Ammon's horn (tissue), 1 donor: Measurements from ENCODE around the gene TMEM181.
"Not testable (repeated sequence)": the region's sequence is repeated elsewhere in the genome, so short reads cannot be mapped to it uniquely, and the experiment has no call there.

Source experiments
- DNase-seq: peaks from one replicate; pipeline ENCODE4 v3.0.0-alpha.2; 2016; ENCODE audit warnings: low spot score

TMEM181 gene

DNA sequence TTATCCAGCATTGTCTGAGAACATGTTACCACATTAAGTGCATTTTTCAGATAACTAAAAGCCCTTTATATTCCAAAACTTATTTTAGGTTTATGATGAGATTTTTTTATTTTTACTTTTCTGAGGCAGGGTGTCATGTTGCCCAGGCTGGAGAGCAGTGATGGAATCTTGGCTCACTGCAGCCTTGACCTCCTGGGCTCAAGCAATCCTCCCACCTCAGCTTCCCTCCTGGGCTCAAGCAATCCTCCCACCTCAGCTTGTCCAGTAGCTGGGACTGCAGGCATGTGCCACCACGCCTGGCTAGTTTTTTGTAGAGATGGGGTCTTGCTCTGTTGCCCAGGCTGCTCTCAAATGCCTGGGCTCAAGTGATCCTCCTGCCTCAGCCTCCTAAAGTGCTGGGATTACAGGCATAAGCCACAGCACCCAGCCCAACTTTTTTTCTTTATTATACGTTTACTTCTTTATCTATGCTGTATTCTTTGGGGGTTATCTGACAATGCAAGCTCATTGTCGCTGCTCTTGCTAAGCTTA, 78.5 kb downstream of the TMEM181 start:
- no peak for DNase-seq

DNA sequence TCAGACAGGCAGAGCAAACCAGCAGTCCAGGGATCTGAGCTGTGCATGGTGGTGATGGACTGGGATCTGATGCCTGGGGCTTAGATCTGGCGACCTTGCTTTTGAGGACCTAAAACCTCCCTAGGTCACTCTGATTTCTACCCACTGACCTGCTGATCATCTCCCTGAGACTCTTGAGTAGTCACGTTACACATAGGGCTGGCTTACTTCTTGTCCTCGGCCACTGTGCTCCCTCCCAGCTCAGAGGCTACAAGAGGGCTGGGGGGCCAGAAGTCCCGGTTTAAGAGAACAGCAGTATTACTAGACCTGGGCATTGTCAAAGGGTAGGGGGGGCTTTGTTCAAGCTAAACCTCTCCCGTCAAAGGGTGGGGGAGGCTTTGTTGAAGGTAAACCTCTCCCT, 79.2 kb downstream of the TMEM181 start:
- no peak for DNase-seq

DNA sequence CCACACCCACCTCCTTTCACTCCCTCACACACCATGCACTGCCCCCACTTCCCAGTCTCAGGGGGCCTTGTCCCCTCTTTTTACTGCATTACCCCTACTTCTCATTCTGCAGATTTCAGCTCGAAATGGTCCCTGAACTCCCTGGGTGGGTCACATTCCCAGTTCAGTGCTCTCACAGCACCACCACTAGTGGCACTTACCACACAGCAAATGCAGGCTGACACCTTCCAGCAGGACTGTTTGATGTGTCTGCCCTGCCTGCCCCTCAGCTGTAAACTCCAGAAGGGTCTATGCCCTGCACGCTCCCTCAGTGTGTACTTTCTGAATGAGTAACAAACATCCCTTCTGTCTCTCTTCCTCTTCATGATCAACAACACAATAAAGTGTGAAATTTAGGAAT, 80.6 kb downstream of the TMEM181 start:
- DNase-seq: no peak

DNA sequence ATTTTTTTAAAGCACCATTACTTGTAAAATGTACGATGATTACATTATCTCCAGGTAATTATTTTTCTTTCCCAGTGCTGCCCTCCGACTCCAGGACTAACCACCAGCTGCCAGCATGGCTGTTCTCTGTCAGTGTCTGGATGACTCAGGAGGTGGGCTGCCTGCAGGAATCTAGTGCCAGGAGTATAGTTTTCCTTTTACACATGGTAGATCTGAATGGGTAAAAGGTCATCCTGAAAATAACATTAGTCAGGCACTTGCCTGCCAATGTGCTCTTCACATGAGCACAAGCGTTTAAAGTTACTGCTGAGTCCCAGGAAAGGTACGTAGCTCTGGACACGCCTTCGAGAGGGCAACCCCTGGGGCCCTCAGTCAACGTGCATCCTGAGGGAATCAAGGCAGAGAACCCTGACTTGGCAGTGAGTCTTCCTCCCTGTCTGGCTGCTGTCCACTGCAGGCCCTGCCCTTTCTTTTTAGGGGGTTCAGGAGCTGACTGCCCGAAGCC, 82.3 kb downstream of the TMEM181 start:
- no peak for DNase-seq

DNA sequence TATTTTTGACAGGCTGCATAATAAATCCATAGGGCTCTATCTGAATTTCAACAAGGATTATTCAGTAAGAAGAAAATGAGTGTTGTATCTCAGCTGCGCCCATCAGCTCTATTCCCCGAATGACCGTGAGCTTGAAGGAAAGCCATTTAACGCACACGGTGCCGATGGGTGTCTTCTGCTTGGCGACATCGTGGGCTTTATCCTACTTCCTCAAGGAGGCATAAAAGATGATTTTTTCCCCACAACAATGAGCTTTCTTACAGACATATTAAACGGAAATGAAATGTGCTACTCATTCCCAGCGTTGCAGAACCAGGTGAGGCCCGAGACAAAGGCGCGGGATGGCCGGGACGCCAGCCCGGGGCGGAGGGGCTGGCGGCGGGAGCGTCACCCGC, 83.9 kb downstream of the TMEM181 start:
- no peak for DNase-seq

DNA sequence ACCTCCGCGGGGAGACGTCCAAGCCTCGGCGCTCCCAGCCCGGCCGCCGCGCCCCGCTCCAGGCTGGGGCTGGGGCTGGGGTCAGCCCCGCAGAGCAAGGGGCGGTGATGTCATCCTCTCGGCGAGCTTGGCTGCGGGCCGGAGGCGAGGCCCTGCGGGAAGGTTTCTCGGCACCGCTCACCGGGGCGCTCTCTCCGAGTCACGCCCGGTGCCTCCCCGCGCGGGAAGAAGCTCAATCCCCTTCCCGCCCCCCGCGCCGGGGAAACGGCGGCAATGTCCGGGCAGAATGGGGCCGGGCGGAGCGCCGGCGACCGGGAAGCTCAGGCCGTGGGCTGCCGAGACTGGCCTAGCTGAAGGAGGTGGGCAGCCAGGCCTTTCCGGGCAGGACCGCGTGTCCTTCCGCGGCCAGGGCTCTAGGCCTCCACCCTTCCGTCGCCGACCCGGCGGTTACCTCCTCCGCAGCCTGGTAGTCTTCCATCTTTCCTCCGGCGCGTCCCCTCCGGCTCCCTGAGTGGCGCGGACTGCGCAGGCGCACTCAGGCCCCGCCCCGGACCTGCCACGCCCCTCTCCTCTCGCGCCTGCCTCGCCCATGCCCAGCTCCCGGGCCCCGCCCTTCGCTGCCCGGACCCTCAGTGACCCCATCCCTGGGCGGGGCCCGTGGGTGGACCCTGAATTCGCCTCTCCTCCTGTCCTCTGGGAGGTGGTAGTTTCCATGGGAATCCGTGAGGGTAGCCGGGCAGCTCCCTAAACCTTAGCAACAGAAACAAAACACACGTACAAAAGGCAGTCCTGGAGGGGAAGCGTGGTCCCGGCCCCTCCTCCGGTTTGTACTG, 84.6 kb downstream of the TMEM181 start, which contains the start of gene DYNLT1:
TSS of gene DYNLT1 (minus strand) at position 513 of the 833 bp plus-strand sequence. CDS start at position 478, 35 bp downstream.
- DNase-seq: peak; percentile 93

DNA sequence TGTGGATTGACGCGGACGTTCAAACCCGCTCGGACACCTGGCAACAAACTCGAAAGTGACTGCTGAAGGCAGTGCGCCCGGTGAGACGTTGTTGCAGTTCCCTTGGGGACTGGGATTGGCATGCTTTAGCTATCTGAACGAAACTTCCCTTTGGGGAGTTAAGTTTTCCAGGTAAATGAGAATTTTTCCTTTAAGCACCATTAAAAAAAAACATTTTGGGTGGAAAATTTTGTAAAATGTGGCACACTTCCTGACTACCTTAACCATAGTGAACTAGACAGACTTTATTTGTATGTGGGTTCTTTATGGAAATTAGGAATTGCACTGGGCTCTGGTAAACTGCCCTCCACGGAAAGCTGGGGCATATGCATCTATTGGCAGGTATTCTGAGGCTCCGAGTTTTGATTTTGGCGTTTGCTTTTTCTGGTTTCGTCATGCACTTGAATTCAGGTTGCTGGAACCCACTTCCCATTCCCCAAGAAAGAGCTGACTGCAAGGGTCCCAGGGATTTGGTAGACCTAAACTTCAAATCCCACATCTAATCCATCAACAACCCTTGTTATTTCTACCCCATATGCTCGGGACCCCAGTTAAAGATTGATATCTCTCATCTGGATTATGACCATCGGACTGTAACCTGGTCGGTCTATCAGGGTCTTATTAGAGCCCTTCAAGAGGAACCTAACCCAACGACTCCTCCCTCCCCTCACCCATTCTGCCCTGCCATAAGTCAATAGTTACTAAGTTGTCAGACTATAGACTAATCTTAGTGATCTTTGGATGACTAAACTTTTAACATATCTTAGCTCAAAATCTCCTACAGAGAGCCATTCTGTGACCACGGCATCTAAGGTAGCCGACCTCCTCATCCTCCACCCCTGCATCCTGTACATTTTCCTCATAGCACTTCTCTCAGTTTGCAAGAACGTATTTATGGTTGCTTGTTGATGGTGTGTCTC, 85.5 kb downstream of the TMEM181 start:
- DNase-seq: no peak

DNA sequence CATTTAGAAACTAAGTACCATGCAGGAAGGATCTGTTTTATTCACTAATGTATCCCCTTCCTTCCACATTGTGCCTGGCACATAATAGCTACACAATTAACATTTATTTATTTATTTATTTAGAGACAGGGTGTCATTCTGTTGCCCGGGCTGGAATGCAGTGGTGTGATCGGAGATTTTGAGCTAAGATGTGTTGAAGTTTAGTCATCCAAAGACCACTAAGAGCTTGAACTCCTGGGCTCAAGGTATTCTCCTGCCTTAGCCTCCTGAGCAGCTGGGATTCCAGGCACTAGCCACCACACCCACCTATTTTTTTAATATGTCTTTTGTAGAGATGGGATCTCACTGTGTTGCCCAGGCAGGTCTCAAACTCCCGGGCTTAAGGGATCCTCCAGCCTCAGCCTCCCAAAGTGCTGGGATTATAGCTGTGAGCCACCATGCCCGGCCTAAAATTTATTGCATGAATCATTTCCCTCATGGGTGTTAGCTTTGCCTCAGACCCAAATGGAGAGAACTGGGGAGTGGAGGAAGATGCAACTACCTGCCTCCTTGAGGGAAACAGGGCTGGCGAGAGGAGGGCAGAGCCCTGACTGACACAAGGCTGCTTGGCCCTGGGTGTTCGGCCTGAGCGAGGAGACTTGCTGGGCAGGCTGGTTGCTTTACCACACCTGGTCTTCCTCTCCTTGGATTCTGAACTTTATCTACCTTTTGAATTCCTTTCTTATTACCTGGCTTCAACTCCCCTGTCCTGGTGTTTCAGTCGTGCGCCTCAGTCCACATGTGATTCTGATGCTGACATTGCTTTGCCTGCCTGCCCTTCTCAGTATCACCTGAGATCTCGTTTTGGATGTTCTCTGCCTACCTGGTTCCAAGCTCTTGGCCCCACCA, 86.4 kb downstream of the TMEM181 start:
- no peak for DNase-seq

DNA sequence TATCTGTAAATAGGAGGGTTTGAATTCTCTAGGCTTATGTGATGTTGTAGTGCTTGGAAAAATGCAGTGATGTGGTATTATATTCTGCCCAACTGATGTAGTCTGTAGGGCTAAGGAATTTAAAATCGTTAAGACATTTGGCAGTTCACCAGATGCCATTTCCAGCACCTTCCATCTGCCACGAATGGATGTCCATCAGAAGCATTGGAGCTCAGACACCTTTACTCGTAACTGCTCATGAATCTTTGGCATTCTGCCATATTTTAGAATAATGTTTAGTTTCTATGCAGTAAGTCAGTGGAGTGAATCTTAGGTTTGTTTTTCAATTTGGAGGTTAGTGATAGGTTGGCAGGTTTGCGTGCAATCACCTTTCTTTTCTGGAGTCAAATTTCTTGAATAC, 87.6 kb downstream of the TMEM181 start:
- no peak for DNase-seq

DNA sequence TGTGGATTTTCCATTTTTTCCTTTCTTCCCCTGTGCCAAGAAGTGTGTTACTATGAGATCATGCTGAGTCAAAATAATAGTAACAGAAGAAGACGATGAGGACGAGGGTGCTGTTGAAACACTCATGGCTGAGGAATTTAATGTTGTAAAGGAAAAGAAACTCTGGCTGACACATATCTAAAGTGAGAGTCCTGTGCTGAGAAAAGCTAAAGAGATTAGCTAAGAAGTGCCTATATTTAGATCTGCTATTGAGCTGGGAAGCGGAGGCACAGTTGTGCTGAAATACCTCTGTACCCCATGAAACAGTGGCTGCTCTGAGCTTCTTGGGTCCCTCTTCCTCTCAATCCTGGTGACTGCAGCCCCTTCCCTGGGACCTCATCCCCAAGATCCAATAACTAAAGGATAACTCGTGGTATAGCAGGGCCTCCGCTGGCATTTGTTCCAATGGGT, 88.8 kb downstream of the TMEM181 start:
- DNase-seq: no peak

DNA sequence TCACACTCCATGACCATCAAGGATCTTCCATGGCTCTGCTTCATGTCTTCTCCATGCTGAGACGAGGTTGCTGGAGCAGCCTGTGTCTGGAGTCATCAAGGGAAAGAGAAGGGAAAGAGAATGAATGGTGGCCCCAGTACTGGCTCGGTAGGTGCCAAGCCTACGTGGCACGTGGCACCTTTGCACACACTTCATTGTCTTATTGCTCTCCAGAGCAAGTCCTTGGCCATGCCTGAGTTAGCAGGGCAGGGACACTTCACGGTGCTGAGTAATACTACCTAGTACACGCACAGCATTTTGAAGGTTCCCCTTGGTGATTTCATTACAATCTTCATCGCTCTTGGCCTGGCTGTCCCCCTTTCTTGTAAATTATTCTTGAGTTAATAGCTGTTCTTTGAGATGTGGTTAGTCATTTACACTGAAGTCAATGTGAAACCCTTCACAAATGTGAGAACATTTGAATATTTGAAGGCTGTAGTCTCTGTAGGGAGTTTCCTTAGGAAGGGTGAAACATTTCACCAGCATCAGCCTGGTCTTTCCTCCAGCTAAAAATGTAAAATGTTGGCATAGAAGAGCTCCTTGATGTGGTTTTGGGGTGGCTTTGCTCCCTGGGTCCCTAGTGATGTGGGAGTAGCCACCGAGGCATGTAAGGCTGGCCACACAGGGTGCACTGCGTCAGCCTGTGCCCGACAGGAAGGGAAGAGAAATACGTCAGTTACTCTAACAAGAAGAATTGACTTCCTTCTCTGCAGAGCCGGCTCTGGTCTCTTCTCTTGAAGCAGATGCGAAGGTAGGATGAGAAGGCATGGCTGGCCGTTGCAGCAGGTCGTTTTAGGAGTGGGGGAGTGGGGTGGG, 89.6 kb downstream of the TMEM181 start, which contains the start of gene SYTL3:
TSS of gene SYTL3 (plus strand) at position 766 of the 855 bp plus-strand sequence. CDS start 13,215 bp downstream, outside the sequence.
- DNase-seq: peak; percentile 76

DNA sequence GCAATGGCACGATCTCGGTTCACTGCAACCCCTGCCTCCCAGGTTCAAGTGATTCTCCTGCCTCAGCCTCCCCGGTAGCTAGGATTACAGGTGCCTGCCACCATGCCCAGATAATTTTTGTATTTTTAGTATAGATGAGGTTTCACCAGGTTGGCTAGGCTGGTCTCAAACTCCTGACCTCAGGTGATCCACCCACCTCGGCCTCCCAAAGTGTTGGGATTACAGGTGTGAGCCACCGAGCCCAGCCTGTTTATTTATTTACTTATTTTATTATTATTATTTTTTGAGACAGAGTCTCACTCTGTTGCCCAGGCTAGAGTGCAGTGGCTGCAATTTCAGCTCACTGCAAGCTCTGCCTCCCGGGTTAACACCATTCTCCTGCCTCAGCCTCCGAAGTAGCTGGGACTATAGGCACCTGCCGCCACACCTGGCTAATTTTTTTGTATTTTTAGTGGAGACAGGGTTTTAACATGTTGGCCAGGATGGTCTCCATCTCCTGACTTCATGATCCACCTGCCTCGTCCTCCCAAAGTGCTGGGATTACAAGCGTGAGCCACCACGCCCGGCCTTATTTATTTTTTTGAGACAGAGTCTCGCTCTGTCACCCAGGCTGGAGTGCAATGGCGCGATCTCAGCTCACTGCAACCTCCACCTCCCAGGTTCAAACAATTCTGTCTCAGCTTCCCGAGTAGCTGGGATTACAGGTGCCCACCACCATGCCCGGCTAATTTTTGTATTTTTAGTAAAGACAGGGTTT, 92.3 kb downstream of the TMEM181 start:
- not testable (repeated sequence) for DNase-seq

DNA sequence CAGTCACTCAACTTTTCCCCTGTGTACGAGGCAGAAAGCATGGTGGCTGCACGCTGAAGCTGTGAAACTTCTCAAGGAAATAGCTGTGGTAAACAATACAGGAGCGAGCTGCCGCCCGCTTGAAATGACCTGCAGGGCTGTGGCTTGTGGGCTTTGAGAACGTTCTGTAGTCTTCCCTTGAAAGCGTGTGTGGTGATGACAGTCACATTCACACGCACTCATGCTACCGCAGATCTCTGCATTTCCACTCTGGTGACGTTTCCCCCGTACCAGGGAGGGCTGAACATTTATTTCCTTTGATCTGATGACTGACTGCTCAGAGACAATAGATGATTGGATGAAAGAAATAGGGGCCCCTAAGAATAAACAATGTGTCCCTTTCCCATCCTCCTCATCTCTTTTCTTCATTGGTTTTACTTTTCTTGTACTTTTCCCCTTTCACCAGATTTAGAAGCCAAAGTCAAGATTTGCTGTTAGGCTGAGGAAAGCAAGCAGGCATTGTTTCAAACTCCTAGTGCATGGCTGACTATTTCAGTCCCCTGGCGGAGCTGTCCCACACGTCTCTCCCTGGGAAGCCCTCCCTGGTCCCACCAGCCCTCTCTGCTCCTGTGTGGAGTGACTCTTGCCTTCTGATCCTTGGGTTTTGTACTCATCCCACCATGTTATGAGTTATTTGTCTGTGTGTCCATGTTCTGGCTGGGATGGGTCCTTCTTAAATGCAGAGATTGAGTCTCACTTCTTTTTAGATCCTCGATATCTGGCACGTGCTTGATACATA, 93.9 kb downstream of the TMEM181 start:
- no peak for DNase-seq

DNA sequence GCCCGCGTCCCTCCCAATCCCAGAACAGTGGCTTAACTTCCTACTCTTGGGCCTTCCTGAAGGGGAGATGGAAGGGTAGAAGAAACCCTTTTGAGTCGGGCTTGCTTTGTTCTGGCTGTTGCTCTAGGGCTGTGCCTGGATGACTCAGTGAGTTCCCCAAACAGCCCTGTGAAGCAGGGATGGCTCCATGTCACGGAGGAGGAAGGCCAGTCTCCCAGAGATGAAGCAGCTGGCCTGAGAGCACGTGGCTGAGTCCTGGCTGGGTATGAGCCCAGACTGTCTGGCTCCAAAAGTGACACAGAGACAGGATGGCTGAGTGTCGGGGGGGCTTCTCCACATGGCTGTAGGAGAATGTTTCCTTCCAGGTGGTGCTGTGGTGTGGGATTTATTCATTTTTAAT, 94.6 kb downstream of the TMEM181 start:
- DNase-seq: peak; percentile 87

DNA sequence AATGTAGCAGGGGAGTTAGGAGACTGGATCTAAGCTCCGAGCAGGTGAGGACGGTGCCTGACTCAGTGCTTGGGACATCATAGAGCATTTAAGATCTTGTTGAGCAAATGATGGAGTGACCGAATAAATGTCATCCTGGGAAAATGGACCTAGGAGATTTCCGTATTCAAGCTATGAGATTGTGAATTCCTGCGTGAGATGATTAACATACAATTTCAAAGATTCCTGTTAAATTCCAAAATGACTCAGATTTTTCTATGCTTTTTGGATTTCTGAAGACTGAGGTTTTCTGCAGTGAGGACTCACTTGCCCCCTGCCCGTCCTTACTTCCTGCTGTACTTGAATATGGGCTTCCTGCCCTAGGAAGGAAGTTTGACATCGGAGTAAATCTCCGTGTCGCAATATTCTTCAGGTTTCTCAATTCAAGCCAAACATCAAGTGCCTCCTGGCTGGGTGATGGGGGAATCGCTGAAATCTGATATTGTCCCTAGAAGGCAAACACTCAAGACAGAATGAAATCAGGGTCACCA, 95.1 kb downstream of the TMEM181 start:
- peak; percentile 55 for DNase-seq

DNA sequence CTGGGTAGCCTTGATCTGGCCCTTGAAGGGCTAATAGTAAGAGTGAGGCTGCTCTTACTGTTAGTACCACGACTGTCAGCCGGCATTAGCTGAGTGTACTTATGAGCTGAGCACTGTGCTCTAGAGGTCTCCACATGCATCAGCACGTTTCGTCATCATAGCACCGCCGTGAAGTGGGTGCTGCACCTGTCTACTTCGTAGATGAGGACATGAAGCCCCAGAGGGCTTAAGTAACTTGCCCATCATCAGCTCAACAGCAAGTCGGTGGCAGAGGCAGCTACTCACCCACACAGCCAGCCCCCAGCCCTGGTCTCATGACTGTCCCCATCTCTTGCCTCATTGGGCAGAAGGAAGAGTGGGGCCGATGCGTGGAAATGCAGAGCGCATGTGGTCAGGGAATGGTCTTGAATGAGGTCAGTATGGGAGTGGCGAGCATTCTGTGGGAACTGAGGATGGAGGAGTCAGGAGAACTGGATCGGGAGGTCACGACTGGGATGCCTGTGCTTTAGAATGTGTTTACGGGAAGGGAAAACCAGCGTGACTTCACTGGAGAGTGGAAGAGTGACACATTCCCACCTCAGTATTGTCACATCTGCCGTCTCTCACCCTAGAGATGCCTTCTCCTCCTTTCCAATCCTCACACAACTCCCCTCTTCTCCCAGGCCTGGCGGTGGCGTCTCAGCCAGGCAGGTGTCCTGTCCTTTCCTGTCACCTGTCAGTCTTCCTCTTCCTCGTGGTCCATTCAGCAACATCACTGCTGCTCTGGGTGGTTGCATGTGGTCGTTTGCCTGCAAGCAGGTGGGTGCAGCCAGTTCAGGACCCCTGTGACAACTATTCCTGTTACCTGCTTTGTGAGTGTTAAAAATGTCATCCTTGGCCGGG, 95.9 kb downstream of the TMEM181 start:
- no peak for DNase-seq

DNA sequence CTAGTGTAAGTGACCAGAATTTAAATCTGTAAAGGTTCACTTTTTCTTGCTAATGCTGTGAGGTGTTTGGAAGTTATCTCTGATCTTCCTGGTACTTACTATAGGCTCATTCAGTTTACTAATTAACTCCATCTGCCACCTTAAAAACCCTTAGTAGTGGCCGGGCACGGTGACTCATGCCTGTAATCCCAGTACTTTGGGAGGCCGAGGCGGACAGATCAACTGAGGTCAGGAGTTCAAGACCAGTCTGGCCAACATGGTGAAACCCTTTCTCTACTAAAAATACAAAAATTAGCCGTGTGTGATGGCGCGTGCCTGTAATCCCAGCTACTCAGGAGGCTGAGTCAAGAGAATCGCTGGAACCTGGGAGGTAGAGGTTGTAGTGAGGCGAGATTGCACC, 97.1 kb downstream of the TMEM181 start:
- DNase-seq: not testable (repeated sequence)
